Stimulated activated CD4-positive, alpha-beta T cell treated with anti-CD3 and anti-CD28 coated beads, Interleukin-15, amount 100 ng/mL, for 1 hour (primary cell): ENCODE results near the gene TACC2.

Experiments
- DNase-seq, 2 donors: peaks; one replicate each; pipeline ENCODE4 v3.0.0-alpha.2; 2020; ENCODE audit warnings: low read depth in 1 of 2, low spot score in 1 of 2

The TACC2 gene

DNA sequence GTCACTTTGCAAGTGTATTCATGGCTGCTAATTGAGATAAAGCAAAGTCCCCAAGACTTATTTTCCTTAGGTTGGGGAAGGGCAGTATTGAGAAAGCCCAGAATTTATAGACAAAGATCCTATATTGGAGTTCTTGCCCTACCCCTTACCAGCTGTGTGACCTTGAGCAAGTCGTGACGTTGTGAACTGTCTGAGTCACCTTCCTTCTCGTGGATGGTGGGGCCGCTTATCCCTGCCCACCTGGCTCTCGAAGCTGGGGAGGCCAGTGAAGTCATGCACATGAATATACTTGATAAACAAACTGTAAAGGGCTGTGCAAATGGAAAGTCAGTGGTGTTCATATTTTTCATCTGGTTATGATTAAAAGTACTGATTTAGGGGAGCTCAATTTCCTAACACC, 127.4 kb downstream of the TACC2 start:
- no peak for DNase-seq

GRCh38 chr10:122117475-122117874, 128.5 kb downstream of the TACC2 start:
- no peak for DNase-seq

DNA sequence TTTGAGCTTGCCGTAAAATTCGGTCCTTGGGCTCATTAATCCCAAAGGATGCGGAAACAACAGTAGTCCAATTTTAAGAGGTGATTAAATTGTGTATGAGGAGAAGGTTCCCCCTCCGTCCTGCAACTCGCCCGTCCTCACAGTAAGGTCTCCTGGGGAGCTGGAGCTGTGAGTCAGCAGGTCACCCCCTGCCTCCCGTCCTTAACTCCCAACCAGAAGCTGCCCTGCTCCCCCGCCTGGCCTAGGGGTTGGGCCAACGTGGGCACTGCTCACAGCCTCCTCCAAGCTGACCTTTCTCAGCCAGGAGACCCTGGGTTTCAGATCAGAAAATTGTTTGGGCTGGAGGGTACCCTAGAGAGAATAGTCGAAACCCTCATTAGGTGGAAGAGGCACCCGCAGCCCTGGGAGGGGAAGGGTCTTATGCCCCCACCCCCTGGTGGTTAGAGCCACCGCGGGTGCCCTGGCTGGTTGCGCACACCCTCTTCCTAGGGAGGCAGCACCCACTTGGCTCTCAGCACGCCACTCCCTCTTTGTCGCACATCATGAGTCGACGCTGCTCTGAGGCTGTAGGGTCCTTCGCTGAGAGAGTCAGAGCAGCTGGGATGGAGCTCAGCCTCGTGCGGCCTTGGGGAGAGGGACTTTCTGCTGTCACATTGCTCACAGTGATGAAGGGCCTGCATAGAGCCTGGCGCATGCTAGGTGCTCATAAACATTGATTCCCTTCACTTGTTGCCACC, 131.2 kb downstream of the TACC2 start:
- DNase-seq = no peak

DNA sequence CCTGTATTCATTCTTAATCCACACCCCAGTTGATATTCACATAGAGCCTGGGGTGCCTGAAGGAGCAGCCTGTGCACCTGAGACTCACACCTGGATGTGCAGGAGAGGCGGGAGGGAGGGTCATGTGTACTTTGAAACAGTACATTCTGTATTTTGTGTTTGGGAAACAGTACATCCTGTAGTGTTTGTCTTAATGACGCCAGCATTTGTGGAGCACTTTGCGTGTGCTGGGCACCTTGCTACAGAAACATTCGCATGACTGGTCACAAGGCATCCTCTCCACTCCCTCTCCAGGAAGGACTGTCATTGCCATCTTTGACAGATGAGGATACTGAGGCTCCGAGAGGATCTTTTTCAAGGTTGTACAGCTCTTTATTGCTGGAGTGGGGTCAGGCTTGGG, 132.1 kb downstream of the TACC2 start:
- no peak for DNase-seq

DNA sequence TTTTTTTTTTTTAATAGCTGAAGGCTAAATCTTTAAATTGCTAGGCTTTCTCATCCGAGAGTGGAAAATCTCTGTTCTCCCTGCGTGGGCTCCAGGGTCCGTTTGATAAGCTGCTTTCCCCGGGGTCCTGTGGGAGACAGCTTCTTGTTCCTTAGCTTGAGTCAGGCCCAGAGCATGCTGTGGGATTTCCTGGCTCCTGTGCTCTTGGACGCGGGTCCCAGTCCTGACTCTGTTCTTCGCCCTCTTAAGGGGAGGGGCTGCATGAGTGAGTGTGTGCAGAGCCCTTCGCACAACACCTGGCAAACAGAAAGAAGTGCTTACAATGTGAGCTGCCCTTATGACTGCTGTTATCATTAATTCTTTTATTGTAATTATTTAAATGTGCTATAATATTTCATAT, 133.5 kb downstream of the TACC2 start:
- DNase-seq = no peak

- no peak for DNase-seq
These were observed 134.2 kb downstream of the TACC2 start for GRCh38 chr10:122123186-122123585.

GRCh38 chr10:122124342-122124741, 135.4 kb downstream of the TACC2 start:
- DNase-seq = no peak

DNA sequence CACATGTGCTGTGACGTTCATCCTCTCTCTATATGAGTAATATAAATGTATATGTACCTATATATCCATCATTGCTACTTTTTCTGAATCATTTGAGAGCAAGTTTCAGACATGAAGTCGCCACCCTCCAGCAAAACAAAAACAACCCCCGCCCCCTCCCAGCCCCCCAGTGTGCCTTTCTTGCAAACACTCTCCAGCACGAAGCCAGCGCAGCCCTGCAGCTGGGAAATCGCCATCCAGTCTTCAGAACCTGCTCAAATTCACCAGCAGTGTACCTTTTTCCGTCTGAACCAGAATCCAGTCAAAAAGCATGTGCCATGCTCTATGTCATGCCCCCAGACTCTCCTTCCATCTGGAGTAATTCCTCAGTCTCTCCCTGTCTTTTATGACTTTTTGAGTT, 135.8 kb downstream of the TACC2 start:
- DNase-seq = no peak

DNA sequence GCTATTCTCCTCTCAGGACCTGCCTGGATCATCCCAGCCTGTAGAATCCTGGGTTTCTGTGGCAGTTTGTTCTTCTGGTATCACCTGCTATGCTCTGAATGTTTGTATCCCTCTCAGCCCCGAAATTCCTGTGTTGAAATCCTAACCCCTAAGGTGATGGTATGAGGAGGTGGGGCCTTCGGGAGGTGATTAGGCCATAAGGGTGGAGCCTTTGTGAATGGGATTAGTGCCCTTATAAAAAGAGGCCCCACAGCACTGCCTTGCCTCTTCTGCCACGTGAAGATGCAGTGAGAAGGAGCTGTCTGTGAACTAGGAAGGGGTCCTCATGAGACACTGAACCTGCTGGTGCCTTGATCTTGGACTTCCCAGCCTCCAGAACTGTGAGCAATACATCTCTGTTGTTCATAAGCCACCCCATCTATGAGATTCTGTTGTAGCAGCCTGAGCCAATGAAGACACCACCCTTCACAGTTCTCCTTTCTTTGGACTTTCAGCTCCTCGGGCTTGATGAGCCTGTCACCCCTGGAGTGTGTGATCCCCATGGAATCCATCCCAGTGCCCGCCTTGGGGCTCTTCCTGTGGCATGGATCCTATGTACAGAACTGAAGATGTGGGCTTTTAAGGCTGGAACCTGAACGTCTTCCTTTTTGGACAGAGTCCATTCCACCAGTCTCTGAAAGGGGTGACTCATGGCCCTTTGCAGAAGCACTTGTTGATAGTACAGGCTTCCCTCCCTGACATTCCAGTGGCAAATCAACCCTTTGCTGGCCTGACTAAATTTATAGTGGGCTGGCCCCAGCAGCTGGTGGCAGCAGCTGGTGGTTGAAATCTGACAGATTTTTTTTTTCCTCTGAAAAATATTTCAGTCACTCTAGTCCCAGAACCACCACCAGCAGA, 138.0 kb downstream of the TACC2 start:
- DNase-seq = no peak

- no peak for DNase-seq
These were observed 139.0 kb downstream of the TACC2 start for GRCh38 chr10:122127943-122128342.

DNA sequence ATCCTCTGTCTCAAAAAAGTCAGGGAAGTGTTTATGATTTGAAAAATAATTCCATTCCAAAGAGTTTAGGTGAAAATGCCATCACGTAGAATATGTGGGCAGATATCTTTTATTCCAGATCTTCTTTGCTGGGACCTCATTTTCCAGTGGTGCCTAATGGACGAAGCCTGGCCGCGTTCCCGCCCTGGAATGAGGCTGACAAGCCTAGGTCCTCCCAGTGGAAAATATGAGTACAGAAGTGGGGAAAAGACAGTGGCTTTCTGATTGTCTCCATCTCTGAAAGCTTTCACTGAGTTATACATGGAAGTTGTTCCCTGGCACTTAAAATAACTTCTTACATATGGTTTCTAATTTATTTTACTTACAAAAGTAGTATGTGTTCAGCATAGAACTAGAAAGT, 139.4 kb downstream of the TACC2 start:
- DNase-seq = no peak

- DNase-seq = no peak
These were observed 141.6 kb downstream of the TACC2 start for GRCh38 chr10:122130474-122131110.

DNA sequence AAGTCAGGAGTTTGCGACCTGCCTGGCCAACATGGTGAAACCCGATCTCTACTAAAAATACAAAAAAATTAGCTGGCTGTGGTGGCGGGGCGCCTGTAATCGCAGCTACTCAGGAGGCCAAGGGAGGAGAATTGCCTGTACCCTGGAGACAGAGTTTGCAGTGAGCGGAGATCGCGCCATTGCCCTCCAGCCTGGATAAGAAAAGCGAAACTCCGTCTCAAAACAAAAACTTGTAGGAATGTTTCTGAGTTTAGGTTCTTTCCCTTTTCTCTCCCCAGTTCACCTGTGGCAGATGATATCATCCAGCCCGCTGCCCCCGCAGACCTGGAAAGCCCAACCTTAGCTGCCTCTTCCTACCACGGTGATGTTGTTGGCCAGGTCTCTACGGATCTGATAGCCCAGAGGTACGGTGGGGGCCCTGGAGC, 143.4 kb downstream of the TACC2 start:
- no peak for DNase-seq

DNA sequence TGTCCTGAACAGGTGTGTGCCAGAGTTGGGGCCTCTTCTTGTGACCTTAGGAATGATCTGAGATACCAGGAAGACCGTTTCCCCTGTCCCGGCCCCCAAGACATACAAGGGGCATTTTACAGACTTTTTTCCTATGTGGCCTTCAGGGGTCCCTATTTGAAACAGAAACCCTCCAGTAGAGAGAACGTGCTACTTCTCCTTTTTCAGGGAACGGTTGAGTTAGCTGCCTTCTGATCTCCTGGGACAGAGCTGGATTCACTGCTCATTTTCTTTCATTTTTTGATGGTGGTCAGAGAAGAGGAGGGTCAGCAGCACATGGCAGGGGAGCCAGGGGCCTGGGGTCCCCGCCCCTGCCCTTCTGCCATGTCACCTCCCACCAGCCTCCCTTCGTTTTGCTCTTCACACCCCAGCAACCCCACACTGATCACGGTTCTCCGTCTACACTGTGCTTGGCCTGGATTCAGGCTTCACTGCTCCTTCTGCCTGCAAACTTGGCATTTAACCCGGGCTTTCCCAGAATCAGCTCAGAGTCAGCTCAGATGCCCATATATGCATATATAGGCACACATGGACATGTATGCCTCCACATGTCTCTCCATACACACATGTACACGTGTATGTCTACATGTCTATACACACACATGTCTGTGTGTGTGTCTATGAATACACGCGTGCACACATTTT, 144.1 kb downstream of the TACC2 start:
- DNase-seq = no peak

DNA sequence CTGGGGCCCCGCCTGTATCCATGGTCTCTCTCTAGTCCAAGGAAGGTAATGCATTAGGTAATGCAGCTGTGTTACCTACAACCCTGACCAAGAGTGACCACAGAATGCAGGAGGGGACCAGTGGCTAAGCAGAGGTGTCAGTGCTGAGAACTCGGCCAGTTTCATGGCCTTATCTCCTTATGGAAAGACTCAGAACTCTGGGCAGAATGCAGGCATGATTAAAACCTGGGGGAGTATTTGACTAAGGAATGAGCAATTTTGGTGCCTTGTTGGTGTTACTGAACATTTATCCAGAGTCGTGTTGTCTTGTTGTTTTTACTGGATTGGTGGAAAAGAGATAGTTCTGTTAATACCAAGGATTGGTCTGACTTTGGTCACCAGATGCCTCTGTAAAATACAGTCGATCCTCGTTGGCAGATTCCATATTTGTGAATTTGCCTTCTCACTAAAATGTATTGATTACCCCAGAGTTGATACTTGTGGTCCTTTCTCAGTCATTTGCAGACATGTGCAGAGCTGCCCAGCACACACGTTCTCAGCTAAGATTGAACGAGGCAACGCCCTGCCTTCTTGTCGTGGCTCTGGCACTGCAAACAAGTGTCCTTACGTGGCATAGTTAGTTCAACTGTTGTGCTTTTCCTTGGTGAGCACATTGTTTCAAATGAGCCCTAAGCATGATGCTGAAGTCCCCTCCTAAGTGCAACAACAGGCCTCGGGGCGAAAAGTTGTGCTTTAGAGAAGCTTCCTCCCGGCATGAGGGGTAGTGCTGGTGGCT, 146.5 kb downstream of the TACC2 start:
- DNase-seq = no peak

GRCh38 chr10:122138831-122139625, 150.1 kb downstream of the TACC2 start:
- no peak for DNase-seq

GRCh38 chr10:122139627-122140170, 150.7 kb downstream of the TACC2 start:
- DNase-seq = no peak

DNA sequence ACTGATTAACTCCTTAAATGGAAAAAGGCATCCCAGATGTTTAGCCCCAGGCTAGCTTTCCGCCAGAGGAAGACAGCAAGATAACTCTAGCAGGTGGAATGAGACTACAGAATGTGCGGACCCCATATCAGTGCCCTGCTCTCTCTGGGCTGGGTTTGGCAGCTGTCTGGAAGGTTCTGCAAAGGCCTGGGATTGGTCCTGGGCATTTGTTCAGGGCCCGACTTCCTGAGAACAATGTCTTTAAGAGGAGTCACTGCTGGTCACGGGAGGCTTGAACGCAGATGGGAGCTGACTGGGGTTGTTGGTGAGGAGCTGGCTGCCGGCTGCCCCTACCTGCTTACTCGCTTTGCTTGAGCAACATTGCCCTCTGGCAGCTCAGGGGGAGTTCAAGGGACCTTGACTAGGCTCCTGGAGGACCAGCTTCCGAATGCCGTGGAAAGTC, 151.5 kb downstream of the TACC2 start:
- no peak for DNase-seq

- DNase-seq = no peak
These were observed 152.1 kb downstream of the TACC2 start for GRCh38 chr10:122140941-122141623.
